Vagina (tissue), 2 donors: ENCODE measurements around the gene GLCCI1. TPM values are rescaled to one million over a fixed set of nuclear protein-coding genes. Genes with fewer than 3 reads are reported as not detected.

Source experiments
- DNase-seq, 2 donors: peaks; one replicate each; pipeline ENCODE4 v3.0.0-alpha.2; 2017; ENCODE audit errors: extremely low spot score in 2 of 2
- H3K27ac ChIP-seq: fragments of 200-600 bp; sonication (generic); one replicate; pipeline ENCODE4 v1.5.1; 2019
- H3K27me3 ChIP-seq: fragments of 200-600 bp; sonication (generic); one replicate; pipeline ENCODE4 v1.5.1; 2019
- H3K36me3 ChIP-seq, 2 donors: fragments of 200-600 bp; sonication (generic); one replicate each; pipeline ENCODE4 v1.5.1; 2017 to 2019
- H3K4me1 ChIP-seq: fragments of 200-600 bp; sonication (generic); one replicate; pipeline ENCODE4 v1.5.1; 2019
- H3K4me3 ChIP-seq, 2 donors: fragments of 200-600 bp; sonication (generic); 1 replicate in 1 of 2; 2 replicates in 1 of 2; pipeline ENCODE4 v1.5.1; 2016 to 2019
- H3K9me3 ChIP-seq: fragments of 200-600 bp; sonication (generic); one replicate; pipeline ENCODE4 v1.5.1; 2019
- POLR2A ChIP-seq, 2 donors: fragments of 450-650 bp; IDR thresholded peaks; one replicate each; pipeline ENCODE4 v1.6.1; 2017; ENCODE audit warnings: antibody characterized with exemption in 2 of 2, mild to moderate bottlenecking in 2 of 2, moderate library complexity in 2 of 2
- POLR2AphosphoS5 ChIP-seq, 2 donors: sonication (generic); formaldehyde crosslinking; IDR thresholded peaks; one replicate each; pipeline ENCODE4 v1.9.0; 2017; ENCODE audit warnings: antibody characterized with exemption in 2 of 2, mild to moderate bottlenecking in 2 of 2, low read depth in 1 of 2; ENCODE audit not compliant: insufficient read depth in 1 of 2
- intact Hi-C: fragments of 100-400 bp; cut with DNase I; formaldehyde crosslinking; loops from one replicate; pipeline ENCODE4 v1.15.1; 2023
- total RNA-seq: library from RNA; depleted of rRNA; stranded (reverse); fragments of >200 nt; gene quantifications from one replicate; pipeline ENCODE4 v1.2.3, GENCODE V29; 2016
- TF ChIP-seq, protein P1 (sequence below), 3 experiments: fragments of 450-650 bp in 2 of 3; fragments of 200-600 bp in 1 of 3; sonication (generic) in 1 of 3; IDR thresholded peaks; one replicate each; pipeline ENCODE4 v1.5.1; 2017 to 2019; ENCODE audit warnings: antibody characterized with exemption in 3 of 3, mild to moderate bottlenecking in 2 of 3, moderate library complexity in 2 of 3

GLCCI1 gene
- total RNA-seq, 1 donor from 2014 or later: 9.1 TPM

GRCh38 chr7:8000315-8000941, 31.8 kb downstream of the GLCCI1 start:
- Histone ChIP-seq H3K4me3 (no peak overlapping the region), H3K4me1 (peaks cover 8% of the 10 kb centered on the region), H3K36me3 (no peaks in the 10 kb centered on the region), H3K9me3 (no peaks in the 10 kb centered on the region), H3K27me3 (no peaks in the 10 kb centered on the region), H3K27ac (no peak overlapping the region)
- DNase-seq: no peak
- TF ChIP-seq POLR2AphosphoS5 (IDR thresholded peaks at IDR 0.05; ENCODE audit: insufficient read depth in 1 of 2, low read depth in 1 of 2) (no peak), POLR2A (IDR thresholded peaks at IDR 0.05) (no peak)
- TF ChIP-seq, protein P1, sequence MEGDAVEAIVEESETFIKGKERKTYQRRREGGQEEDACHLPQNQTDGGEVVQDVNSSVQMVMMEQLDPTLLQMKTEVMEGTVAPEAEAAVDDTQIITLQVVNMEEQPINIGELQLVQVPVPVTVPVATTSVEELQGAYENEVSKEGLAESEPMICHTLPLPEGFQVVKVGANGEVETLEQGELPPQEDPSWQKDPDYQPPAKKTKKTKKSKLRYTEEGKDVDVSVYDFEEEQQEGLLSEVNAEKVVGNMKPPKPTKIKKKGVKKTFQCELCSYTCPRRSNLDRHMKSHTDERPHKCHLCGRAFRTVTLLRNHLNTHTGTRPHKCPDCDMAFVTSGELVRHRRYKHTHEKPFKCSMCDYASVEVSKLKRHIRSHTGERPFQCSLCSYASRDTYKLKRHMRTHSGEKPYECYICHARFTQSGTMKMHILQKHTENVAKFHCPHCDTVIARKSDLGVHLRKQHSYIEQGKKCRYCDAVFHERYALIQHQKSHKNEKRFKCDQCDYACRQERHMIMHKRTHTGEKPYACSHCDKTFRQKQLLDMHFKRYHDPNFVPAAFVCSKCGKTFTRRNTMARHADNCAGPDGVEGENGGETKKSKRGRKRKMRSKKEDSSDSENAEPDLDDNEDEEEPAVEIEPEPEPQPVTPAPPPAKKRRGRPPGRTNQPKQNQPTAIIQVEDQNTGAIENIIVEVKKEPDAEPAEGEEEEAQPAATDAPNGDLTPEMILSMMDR (IDR thresholded peaks at IDR 0.05): no peak
- intact Hi-C loops: no loop called here

DNA sequence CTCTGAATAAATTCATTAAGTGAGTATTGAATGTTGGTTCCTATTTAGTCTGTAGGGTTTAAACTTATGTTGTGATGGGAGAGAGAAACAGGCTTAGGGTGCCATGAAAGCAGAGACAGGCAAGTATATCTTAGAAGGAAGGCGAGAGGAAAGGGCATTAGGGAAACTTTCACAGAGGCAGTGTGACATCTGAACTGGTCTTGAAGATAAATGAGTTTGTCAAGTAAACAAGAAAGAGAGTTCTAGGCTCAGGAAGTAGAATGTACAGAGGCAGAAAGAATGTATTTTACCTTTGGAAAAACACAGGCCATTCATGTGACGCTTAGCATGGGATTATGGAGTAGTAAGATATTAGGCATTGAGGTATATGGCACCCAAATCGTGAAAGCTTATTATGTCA, 34.5 kb downstream of the GLCCI1 start:
- Histone ChIP-seq H3K4me3 (no peak overlapping the region), H3K9me3 (no peaks in the 10 kb centered on the region), H3K36me3 (peaks cover 0 to 15% of the 10 kb centered on the region in 2 donors), H3K27me3 (no peaks in the 10 kb centered on the region), H3K27ac (no peak overlapping the region), H3K4me1 (no peaks in the 10 kb centered on the region)
- TF ChIP-seq POLR2AphosphoS5 (IDR thresholded peaks at IDR 0.05; ENCODE audit: insufficient read depth in 1 of 2, low read depth in 1 of 2) (no peak), POLR2A (IDR thresholded peaks at IDR 0.05) (no peak)
- TF ChIP-seq, protein P1 (IDR thresholded peaks at IDR 0.05): no peak
- no peak for DNase-seq
- intact Hi-C loops: no loop called here

- TF ChIP-seq, protein P1 (IDR thresholded peaks at IDR 0.05): no peak
- TF ChIP-seq POLR2AphosphoS5 (IDR thresholded peaks at IDR 0.05; ENCODE audit: insufficient read depth in 1 of 2, low read depth in 1 of 2): no peak
- no peak for TF ChIP-seq POLR2A (IDR thresholded peaks at IDR 0.05)
- no peak for DNase-seq
- Histone ChIP-seq H3K36me3 (peaks cover 0 to 18% of the 10 kb centered on the region in 2 donors), H3K27ac (no peak overlapping the region), H3K4me3 (no peak overlapping the region), H3K4me1 (no peaks in the 10 kb centered on the region), H3K27me3 (no peaks in the 10 kb centered on the region), H3K9me3 (no peaks in the 10 kb centered on the region)
- intact Hi-C loops: no loop called here
Observed at GRCh38 chr7:8005279-8005678, 36.7 kb downstream of the GLCCI1 start.

- no peaks in the 10 kb centered on the region for H3K27me3 ChIP-seq
- H3K4me1 ChIP-seq: no peaks in the 10 kb centered on the region
- H3K36me3 ChIP-seq: no peaks in the 10 kb centered on the region
- no peak overlapping the region for H3K27ac ChIP-seq
- no peak overlapping the region for H3K4me3 ChIP-seq
- intact Hi-C loops: no loop called here
- TF ChIP-seq POLR2A (IDR thresholded peaks at IDR 0.05) (no peak), POLR2AphosphoS5 (IDR thresholded peaks at IDR 0.05; ENCODE audit: insufficient read depth in 1 of 2, low read depth in 1 of 2) (no peak)
- TF ChIP-seq, protein P1 (IDR thresholded peaks at IDR 0.05): no peak
- DNase-seq: no peak
- no peaks in the 10 kb centered on the region for H3K9me3 ChIP-seq
Observed at GRCh38 chr7:8014399-8014798, 45.8 kb downstream of the GLCCI1 start.

DNA sequence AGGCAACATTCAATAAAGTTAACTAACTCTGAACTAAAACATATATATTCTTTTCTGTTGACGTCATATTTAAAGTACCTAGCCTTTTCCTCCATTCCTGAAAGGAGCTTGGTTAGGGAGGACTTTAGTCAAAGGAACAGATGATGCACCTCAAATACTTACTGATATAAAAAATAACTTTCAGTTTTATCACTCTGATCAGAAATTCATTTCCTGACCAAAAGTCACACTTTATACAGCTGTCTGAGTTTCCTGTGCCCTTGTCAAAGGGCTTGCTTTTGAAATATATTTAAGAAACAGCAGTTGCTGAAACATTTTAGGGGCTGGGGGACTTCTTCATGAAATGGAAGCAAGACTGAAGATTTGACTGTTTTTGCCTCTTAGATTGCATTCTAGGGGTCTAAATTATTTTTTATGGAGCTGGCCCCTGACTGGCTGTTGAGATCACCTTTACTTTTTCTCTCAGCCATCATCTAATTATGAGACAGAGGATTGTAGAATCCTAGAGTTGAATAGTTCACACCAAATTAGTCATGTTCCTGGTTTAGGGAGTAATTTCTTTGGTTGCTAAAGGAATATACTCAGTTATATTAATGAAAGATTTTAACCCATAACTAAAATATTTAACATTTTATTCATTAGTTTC, 46.6 kb downstream of the GLCCI1 start:
- no peak overlapping the region for H3K4me3 ChIP-seq
- no peak overlapping the region for H3K27ac ChIP-seq
- DNase-seq: no peak
- no peaks in the 10 kb centered on the region for H3K36me3 ChIP-seq
- H3K4me1 ChIP-seq: no peaks in the 10 kb centered on the region
- no peaks in the 10 kb centered on the region for H3K9me3 ChIP-seq
- TF ChIP-seq, protein P1 (IDR thresholded peaks at IDR 0.05): no peak
- TF ChIP-seq POLR2A (IDR thresholded peaks at IDR 0.05) (no peak), POLR2AphosphoS5 (IDR thresholded peaks at IDR 0.05; ENCODE audit: insufficient read depth in 1 of 2, low read depth in 1 of 2) (no peak)
- intact Hi-C loops: no loop called here
- no peaks in the 10 kb centered on the region for H3K27me3 ChIP-seq
